HG02763 (cell line): ENCODE data around the gene SOX5.
"Not testable (repeated sequence)": the region's sequence is repeated elsewhere in the genome, so short reads cannot be mapped to it uniquely, and the experiment has no call there.

Experiments
- ATAC-seq: cut with Tn5 transposase; IDR thresholded peaks from one replicate; pipeline ENCODE4 v1.9.1; 2021; ENCODE audit warnings: mild to moderate bottlenecking, moderate library complexity; ENCODE audit not compliant: unreplicated experiment

The SOX5 gene

DNA sequence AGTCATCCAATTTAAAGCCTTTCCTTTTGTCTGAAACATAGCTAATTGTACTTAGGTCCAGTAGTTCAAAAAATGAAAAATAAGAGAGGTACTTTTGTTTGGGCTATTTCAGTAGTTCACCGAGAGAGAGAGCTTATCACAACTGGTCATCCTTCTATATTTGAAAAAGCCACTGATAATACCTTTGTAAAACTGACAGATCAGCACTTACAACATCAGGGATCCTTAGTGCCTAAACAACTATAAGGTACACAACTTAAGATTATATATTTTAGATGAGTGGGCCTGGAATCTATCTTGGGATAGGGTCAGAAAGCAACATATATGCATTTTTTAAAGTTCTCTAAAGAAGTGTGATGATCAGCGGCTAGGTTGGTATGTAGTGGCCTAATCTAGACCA is 97.9 kb downstream of the SOX5 start:
- no peak for ATAC-seq

DNA sequence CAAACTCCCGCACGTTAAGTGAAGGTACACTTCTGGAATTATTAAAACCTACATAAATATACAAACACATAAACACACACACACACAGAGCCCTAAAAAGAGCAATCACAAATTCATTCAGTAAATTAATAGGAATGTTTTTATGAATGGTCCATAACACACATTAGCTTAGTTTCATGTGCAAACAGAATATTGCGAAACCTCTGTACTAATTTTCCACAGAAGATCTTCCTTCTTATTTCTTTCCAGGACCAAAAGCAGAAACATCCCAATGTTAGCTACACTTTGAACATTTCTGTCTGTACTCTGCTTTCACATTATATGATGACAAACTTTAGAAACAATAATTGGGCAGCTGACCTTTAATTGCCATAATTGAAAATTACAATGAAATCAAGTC is 101.6 kb downstream of the SOX5 start:
- no peak for ATAC-seq

DNA sequence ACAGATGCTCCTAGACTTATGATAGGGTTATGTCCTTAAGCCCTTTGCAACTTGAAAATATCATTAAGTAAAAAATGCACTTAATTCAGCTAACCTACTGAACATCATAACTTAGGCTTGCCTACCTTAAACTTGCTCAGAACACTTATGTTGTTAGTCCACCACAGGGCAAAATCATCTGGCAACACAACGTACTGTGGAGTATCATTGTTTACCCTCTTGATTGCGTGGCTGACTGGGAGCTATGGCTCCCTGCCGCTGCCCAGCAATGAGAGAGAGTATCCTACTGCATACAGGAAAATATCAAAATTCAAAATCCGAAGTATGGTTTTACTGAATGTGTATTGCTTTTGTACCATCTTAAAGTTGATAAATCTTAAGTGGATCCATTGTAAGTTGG is 105.5 kb downstream of the SOX5 start:
- no peak for ATAC-seq

DNA sequence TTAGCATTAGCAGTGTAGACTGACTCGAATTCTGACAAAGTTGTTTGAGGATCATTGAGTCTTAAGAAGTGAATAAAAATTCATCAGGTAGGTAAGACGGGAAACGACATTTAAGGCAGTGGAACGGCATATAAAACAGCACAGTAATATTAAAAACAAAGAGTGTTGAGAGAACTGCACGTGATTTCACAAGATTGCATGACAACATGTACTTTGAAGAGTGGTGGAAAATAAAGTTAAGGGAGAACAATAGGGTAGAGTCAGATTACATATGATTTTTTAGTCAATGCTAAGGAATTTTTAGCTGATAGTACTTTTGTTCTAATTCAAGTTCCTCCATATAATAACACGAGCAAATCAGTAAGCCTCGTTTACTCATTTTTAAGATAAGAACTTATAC is 115.4 kb downstream of the SOX5 start:
- no peak for ATAC-seq

DNA sequence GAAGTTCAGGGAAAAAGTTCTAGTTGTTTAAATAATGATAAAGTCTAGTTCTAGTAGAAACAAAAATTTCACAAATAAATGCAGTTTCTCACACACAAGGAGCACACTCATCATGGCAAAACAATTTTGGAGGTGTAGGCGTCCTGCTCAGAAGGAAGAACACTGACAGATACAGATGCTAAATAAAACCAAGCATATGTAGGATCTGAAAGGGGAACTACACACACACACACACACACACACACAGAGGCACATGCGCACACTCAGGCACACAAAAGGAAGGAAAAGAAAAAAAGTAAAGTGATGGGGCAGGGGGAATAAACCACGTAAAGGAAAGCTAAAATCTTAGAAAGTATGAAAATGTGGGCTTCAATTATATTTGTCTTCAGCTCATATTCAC is 117.7 kb downstream of the SOX5 start:
- ATAC-seq: no peak

DNA sequence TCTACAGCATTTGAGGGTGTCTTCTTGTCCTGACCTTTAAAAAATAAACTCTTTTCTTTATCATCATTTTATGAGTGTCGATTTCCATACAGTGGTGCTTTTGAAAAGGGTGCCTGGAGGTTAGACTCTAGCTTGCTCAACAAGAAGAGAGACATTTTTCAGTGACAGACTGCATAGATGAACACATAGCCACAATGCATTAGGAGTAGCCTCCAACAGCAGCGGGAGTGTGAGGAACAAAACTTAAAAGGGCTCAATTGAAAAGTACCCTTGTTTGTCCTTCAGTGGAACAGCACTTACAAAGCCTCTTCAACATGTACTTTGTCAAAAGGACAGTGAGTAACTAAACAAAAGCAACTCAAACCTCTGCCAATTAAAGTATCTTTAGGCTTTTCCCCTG is 119.3 kb downstream of the SOX5 start:
- ATAC-seq: no peak

DNA sequence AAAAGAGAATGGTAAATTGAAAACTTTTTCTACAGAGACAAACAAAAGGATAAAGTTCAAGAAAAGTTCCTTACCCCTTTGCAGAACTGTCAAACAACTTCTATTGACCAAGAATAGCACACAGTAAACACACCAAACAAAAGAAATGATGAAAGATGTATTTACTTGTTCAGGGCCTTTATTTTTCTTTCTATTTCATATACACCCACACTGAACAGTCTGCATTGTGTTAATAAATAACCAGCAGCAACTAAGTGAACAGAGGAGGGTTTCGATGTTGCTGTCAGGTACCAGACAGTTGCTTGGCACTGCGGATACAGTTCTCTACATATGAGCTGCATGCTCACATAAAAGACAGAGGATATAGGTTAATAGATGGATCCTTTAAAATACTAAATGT is 122.1 kb downstream of the SOX5 start:
- no peak for ATAC-seq

DNA sequence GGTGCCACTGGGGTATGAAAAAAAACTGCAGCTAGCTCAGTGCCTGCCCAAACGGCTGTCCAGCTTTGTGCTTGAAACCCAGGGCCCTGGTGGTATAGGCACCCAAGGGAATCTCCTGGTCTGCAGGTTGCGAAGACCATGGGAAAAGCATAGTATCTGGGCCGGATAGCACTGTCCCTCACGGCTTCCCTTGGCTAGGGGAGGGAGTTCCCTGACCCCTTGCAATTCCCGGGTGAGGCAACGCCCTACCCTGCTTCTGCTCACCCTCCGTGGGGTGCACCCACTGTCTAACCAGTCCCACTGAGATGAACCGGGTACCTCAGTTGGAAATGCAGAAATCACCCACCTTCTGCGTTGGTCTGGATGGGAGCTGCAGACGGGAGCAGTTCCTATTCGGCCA is 124.3 kb downstream of the SOX5 start:
- ATAC-seq: not testable (repeated sequence)

DNA sequence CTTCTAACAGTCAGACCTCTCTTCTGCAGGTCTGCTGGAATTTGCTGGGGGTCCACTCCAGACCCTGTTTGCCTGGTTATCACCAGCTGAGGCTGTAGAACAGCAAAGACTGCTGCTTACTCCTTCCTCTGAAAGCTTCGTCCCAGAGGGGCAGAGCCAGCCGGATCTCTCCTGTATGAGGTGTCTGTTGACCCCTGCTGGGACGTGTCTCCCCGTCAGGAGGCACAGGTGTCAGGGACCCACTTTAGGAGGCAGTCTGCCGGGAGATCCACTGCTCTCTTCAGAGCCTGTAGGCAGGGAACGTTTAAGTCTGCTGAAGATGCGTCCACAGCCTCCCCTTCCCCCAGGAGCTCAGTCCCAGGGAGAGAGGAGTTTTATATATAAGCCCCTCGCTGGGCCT is 125.1 kb downstream of the SOX5 start:
- ATAC-seq: no peak

DNA sequence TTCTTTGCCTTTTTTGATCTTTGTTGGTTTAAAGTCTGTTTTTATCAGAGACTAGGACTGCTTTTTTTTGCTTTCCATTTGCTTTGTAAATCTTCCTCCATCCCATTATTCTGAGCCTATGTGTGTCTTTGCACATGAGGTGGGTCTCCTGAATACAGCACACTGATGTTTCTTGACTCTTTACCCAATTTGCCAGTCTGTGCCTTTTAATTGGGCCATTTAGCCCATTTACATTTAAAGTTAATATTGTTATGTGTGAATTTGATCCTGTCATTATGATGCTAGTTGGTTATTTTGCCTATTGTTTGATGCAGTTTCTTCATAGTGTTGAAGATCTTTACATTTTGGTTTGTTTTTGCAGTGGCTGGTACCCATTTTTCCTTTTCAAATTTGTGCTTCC is 126.6 kb downstream of the SOX5 start:
- ATAC-seq: not testable (repeated sequence)

DNA sequence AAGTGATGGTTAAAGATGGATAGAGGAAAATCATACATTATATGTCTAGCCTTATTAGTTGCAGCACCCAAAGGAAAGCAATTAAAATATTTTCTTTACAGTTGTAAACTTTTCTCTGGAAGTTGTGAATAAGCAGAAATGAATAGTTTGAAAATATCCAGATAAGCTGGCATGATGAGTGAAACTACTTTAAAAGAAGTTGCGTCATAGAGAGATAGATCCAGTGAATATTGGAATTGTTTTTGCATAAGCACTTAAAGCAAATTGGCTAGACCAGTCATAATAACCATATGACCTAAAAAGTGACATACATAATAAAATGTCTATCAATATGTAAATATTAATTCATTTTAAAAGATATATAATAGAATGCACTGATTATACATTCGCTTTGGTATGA is 132.1 kb downstream of the SOX5 start:
- no peak for ATAC-seq

DNA sequence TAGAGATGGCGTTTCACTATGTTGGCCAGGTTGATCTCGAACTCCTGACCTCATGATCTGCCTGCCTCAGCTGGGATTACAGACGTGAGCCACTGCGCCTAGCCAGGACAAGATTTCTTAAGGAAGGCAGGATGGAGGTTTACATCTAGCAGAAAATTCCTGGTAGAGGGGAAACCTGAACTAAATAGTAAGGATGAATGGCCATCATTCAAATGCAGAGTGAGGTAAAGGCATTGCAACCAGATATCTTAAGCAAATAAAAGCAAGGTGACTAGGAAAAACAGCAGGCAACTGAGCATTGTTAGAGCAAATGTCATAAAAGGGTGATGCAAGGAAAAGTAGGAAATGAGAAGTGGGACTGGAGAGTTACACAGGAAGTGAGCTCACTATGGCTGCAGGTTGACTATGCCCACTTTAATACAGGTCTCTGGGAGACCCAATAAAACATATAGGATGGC is 133.0 kb downstream of the SOX5 start:
- no peak for ATAC-seq

DNA sequence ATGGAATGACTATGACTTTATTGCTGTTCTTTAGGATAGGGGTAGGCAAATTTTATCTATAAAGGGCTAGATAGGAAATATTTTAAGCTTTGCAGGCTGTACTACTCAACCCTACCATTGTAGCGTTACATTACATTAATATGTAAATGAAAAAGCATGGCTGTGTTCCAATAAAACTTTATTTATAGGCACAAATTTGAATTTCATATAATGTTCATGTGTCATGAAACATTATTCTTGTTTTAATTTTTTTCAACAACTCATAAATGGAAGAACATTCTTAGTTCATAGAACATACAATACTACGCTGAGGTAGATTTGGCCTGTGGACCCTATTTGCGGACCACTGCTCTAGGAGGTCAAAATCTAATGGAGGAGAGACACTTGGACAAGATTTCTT is 133.7 kb downstream of the SOX5 start:
- no peak for ATAC-seq

DNA sequence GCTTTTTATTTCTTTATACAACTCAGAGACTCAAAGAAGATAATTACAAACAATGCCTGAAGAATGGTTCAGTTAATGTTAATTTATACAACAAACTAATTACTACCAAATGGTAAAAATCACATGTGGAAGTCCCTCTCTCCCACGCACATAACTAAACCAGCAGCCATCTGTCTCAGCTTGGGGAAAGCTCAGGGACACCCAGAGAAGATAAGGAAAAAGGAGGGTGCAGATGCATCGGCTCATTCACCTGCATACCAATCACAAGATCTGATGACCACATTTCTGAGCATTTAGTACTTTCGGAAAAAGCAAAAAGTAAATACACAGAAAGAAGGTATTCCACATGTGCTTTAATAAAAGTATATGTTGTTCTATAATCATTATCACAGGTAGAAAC is 136.3 kb downstream of the SOX5 start:
- no peak for ATAC-seq

DNA sequence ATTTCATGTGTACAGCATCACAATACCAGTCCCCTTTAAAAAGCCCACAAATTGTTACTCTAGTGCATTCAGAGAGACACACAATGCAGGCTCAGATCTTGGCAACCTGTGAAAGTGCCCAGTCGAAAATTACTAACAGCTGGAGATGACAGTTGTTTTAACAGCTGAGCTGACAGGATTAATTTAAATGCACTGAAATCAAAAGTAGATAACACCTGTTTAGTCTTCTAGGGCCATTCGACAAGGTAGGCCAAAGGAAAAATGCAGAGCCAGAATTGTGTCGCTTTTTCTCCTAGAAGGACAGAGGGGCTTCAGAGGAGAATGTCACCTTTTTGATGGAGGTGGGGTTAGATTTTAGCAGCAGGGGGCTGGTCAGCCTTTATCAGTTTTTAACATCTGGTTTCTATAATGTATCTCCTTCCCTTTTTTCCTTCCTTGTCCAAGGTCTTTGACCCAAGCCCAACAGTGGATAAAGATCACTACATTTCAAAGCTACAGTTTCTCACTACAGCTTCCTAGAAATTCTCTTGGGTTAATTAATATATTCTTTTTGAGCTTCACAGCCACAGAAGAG is 139.1 kb downstream of the SOX5 start:
- no peak for ATAC-seq

DNA sequence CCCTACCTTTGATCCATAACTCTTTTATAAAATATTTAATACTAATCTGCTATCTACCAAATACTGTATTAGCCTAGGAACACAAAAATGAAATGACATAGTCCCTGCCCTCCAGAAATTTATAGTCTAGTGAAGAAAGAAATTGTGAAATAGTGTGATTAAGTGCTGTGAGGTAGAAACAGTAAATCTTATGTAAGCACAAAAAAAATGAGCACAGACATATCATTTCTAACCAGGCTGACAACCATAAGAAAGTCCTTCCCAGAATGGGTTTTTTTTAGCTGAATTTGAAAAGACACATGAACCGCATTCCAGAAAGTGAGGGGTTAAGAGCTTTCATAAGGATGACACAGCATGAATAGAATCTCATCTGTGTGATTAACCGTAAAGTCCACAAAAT is 145.9 kb downstream of the SOX5 start:
- ATAC-seq: no peak

DNA sequence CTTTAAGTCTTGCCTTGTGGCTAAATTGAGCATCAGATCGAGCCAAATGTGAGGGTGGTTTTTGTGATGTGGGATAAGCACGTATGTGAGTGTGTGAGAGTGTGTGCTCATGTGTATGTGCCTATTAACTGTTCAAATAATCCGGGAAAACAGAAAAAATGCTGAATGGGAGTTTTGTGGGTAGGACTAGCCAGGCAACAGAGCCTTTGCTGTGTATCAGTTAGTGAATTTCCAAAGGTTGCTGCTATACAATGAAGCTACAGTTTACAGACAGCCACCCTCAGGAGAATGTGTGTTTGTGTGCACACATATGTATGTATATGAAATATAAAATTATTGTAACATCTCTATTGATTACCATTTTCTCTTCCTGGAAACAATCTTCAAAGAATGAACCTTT is 154.0 kb downstream of the SOX5 start:
- no peak for ATAC-seq

DNA sequence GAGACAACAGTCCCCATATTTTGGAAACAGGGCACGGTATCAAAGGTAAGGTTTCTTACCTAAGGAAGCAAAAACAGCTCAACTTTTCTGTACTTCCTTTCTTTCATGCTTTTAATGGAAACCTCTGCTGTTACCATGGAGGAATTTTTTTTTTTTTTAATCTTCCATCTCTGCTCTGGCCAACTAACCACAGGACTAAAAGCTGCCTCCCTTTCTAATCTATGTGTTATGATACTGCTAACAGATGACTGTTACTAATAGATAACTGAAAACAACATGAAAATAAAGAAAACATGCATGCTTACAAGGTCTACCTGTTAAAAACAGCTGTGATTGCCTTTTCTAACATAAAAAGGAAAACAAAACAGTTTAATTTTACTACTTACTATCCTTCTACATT is 168.4 kb downstream of the SOX5 start:
- no peak for ATAC-seq

DNA sequence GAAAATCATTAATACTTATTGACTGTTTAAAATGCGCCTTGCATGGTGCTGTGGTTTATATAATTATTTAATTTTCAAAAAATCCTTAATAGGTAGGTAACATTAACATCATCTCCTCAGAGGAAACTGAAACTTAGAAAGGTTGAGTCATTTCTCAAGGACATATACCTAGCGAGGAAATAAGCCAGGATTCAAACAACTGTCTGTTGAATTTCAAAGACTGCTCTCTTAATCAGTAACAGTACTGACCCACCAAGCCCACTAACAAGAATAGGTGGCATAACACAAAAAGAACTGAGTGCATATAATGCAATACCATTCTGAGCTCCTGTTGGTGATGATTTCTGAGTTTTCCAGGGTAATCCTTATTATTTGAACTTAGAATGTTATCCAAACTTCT is 174.3 kb downstream of the SOX5 start:
- no peak for ATAC-seq

DNA sequence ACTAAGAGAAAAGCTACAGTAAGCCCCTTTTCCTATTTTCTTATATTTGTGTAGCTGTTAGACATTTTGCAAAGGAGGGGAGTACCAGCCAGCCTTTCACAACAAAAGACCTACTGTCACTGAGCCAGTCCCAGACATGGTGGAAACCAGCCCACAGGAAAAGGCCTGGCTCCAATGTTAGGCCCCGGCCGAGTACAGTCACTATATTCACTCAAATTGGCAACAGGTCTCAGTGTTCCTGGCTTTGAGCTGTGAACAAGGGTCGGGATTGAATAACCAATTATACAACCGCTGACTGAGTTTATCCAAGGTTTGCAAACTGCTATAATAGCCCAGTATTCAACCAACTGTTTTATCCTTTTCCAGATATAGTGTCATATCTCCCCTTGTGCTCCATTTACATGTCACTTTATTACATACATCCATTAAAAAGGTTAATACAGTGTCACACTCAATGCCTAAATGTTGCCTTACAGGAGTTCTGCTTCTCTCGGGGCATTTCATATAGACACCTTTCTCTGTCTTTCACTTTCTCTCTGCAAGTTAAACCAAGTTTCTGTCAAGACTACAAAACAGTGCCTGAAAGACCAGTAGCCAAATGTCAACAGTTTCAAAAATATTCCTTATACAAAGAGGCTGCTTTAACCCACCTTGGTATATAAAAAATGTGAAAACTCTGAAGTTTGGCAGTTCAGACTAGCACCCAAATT is 178.1 kb downstream of the SOX5 start:
- no peak for ATAC-seq

DNA sequence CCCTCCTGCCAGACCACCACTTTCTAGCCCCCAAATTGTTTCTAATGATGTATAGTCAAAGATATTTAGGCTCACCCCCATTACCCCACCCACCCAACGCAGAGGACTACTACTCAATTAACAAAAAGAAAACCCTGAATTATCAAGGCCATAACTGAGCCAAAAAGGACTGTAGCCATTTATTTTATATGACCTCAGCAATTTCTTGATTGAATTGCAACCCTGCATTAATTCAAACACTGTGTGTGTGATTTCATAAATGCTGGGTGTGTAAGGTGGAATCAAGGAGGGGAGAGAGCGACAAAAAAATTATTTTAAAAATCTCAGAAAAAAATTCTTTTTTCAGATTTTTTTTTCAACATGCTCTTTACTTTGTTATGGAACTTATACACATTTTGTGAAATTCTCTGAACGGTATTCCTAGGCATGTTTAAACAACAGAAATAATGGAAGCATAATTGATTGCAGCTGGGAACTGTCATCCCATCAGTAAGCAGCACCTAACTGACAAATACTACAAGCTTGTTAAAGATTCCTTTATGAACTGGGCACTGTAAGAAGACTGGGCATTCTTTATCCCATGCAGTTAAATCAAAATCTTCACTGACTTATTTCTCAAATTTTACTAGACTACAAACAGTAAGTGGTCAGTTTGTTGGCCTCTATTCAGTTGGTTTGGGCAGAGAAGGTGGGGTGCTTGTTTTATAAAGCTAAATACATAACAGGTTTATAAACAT is 179.1 kb downstream of the SOX5 start:
- no peak for ATAC-seq

DNA sequence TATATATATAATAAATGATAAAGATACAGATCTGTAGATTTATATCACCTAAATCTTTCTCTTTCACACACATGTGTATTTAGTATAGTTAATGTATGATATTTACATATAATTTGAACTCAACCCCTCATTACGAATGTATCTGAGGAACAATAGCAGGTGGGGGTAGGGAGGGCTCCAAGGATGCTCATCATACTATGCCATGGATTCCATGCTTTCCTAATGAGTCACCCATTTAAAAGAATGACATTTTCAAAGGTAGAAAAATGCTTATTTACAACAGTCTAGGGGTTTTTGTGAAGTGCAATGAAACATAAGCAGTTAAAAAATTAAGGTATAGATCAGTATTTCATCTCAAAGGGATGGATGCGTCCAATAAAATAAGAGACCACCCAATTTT is 181.6 kb downstream of the SOX5 start:
- ATAC-seq: no peak
